OCI-LY7 (cell line): ENCODE measurements around the gene PDLIM1. TPM values are rescaled to one million over a fixed set of nuclear protein-coding genes. Genes with fewer than 3 reads are reported as not detected.

Experiments used
- BruUV-seq: library from RNA; stranded (reverse); fragments of 400-500 nt; replicated peaks from 2 replicates; lab custom pipeline; 2021; lab: Mats Ljungman, UMichigan
- CTCF ChIA-PET: fragments of 300-600 bp; sonication (Branson Sonifier 250); formaldehyde crosslinking; loops from one replicate; lab custom pipeline; 2022; ENCODE audit warnings: antibody characterized with exemption; ENCODE audit not compliant: unreplicated experiment; lab: Charles Lee
- POLR2A ChIA-PET: fragments of 300-600 bp; sonication (Branson Sonifier 250); formaldehyde crosslinking; loops from one replicate; lab custom pipeline; 2022; ENCODE audit warnings: antibody characterized with exemption; lab: Charles Lee
- DNase-seq: peaks from one replicate; pipeline ENCODE4 v3.0.0-alpha.2; 2015; ENCODE audit warnings: low spot score
- H2AFZ ChIP-seq: fragments of 200-600 bp; sonication (generic), shearing (Covaris generic); 2 replicates; pipeline ENCODE4 v1.6.1; 2014; ENCODE audit warnings: mild to moderate bottlenecking, antibody characterized with exemption, low read length, moderate library complexity
- H3K27ac ChIP-seq: fragments of 200-600 bp; sonication (generic); 2 replicates; pipeline ENCODE4 v1.5.1; 2014; ENCODE audit warnings: mixed run types, low read depth, mild to moderate bottlenecking, moderate library complexity, low read length, inconsistent platforms; ENCODE audit not compliant: poor library complexity, severe bottlenecking
- H3K36me3 ChIP-seq: fragments of 200-600 bp; sonication (generic); 2 replicates; pipeline ENCODE4 v1.6.1; 2014; ENCODE audit warnings: mild to moderate bottlenecking, antibody characterized with exemption, low read length, moderate library complexity, mixed read lengths; ENCODE audit not compliant: insufficient read depth
- H3K4me1 ChIP-seq: fragments of 200-600 bp; sonication (generic); 2 replicates; pipeline ENCODE4 v1.5.1; 2014; ENCODE audit warnings: mild to moderate bottlenecking, low read length; ENCODE audit not compliant: insufficient read depth, poor library complexity, severe bottlenecking
- H3K4me2 ChIP-seq: fragments of 200-600 bp; sonication (generic); 2 replicates; pipeline ENCODE4 v1.6.1; 2014; ENCODE audit warnings: mild to moderate bottlenecking, low read length
- H3K4me3 ChIP-seq: fragments of 200-600 bp; sonication (generic); 2 replicates; pipeline ENCODE4 v1.5.1; 2014; ENCODE audit warnings: mild to moderate bottlenecking, low read depth, low read length; ENCODE audit not compliant: poor library complexity, severe bottlenecking
- H3K79me2 ChIP-seq: fragments of 200-600 bp; sonication (generic); 2 replicates; pipeline ENCODE4 v1.6.1; 2016; ENCODE audit warnings: low read depth, mild to moderate bottlenecking, low read length, moderate library complexity, mixed read lengths; ENCODE audit not compliant: insufficient read depth
- H3K9me2 ChIP-seq: fragments of 200-600 bp; sonication (generic); 2 replicates; pipeline ENCODE4 v1.6.1; 2016; ENCODE audit warnings: mild to moderate bottlenecking, low read length, mixed read lengths; ENCODE audit not compliant: insufficient read depth
- H3K9me3 ChIP-seq: fragments of 200-600 bp; sonication (generic); 2 replicates; pipeline ENCODE4 v1.6.1; 2014; ENCODE audit warnings: mild to moderate bottlenecking, mixed run types, low read length, mixed read lengths
- H4K20me1 ChIP-seq: fragments of 200-600 bp; sonication (generic); 2 replicates; pipeline ENCODE4 v1.6.1; 2014; ENCODE audit warnings: mild to moderate bottlenecking, antibody characterized with exemption, low read length, moderate library complexity, mixed read lengths; ENCODE audit not compliant: insufficient read depth
- EZH2phosphoT487 ChIP-seq: fragments of 200-600 bp; sonication (generic); IDR thresholded peaks from 2 replicates; pipeline ENCODE4 v1.6.1; 2018; ENCODE audit warnings: low read depth, borderline replicate concordance, mild to moderate bottlenecking, mixed run types, antibody characterized with exemption, low read length, moderate library complexity, mixed read lengths
- intact Hi-C: fragments of 100-400 bp; cut with micrococcal nuclease; formaldehyde crosslinking; loops from one replicate; pipeline ENCODE4 v1.10.0; 2022; ENCODE audit not compliant: unreplicated experiment
- total RNA-seq, 2 experiments: library from RNA; depleted of rRNA in 1 of 2; stranded (reverse); fragments of >200 nt in 1 of 2; shearing (Covaris generic) in 1 of 2; gene quantifications; 2 replicates each; pipeline ENCODE4 v1.2.3, GENCODE V29; 2014 to 2022
- TF ChIP-seq, protein P1 (sequence below): fragments of 200-600 bp; sonication (generic); conservative IDR thresholded peaks from 2 replicates; pipeline ENCODE4 v1.5.1; 2014; ENCODE audit warnings: mild to moderate bottlenecking, antibody characterized with exemption, low read length, moderate library complexity, mixed read lengths

The PDLIM1 gene
- total RNA-seq, 2 experiments from 2014 or later, result 22.3 to 105 TPM

DNA sequence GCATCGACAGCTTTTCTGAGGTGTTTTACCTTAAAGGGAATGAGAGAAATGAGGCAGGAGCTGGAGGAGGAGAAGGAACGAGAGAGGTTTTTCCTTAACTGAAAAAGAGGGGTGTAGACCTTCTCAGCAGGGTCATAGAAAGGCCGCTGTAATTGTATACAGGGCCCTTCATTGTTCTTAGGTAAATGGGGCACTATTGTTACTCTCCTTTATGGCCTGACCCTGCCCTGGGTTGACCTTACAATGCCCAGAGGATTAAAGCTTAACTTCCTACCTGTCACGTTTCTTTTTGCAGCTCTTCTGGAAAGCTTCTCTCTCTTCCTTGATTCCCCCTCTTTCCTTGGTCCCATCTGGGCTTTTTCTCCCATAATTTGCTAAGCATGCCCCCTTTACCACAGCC is 13.7 kb upstream of the PDLIM1 start:
- TF ChIP-seq, protein P1, sequence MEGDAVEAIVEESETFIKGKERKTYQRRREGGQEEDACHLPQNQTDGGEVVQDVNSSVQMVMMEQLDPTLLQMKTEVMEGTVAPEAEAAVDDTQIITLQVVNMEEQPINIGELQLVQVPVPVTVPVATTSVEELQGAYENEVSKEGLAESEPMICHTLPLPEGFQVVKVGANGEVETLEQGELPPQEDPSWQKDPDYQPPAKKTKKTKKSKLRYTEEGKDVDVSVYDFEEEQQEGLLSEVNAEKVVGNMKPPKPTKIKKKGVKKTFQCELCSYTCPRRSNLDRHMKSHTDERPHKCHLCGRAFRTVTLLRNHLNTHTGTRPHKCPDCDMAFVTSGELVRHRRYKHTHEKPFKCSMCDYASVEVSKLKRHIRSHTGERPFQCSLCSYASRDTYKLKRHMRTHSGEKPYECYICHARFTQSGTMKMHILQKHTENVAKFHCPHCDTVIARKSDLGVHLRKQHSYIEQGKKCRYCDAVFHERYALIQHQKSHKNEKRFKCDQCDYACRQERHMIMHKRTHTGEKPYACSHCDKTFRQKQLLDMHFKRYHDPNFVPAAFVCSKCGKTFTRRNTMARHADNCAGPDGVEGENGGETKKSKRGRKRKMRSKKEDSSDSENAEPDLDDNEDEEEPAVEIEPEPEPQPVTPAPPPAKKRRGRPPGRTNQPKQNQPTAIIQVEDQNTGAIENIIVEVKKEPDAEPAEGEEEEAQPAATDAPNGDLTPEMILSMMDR, result no peak
- TF ChIP-seq EZH2phosphoT487, result no peak
- Histone ChIP-seq H3K4me1 (no peaks in the 10 kb centered on the region), H2AFZ (no peak overlapping the region), H3K9me3 (no peaks in the 10 kb centered on the region), H4K20me1 (no peaks in the 10 kb centered on the region), H3K27ac (no peak overlapping the region), H3K4me3 (no peak overlapping the region), H3K9me2 (no peaks in the 10 kb centered on the region), H3K36me3 (no peaks in the 10 kb centered on the region), H3K4me2 (no peak overlapping the region), H3K79me2 (no peaks in the 10 kb centered on the region)
- intact Hi-C loops, result no loop called here
- DNase-seq, result no peak
- ChIA-PET CTCF (no interaction called here), POLR2A (interaction anchor here (0.6 kb wide), 2 partner anchors 49 to 1257 kb away, joined by 3 to 5 read pairs; no protein-coding TSS in a partner anchor)
- no TSS peak for BruUV-seq

DNA sequence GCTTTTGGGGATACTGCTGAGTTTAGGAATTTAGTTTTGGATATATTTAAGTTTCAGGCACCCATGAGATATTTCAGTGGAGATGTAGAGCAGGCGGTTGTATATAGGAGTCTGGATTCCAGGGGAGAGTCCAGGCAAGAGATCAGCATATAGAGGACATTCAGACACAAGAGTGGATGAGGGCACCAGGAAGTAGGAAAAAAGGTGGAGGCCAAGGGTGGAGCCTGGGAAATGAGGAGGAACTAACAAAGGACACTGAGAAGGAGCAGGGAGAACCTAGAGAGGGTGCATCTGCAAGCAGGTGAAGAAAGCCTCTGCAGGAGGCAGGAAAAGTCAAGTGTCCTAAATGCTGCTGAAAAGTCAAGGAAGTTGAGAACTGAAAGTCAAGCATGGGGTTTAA is 13.1 kb upstream of the PDLIM1 start:
- POLR2A ChIA-PET, result no interaction called here
- no peaks in the 10 kb centered on the region for H4K20me1 ChIP-seq
- DNase-seq, result no peak
- H3K9me3 ChIP-seq, result no peaks in the 10 kb centered on the region
- H3K9me2 ChIP-seq, result no peaks in the 10 kb centered on the region
- H2AFZ ChIP-seq, result no peak overlapping the region
- H3K27ac ChIP-seq, result no peak overlapping the region
- no peaks in the 10 kb centered on the region for H3K36me3 ChIP-seq
- TF ChIP-seq, protein P1, result no peak
- no peak for TF ChIP-seq EZH2phosphoT487
- no TSS peak for BruUV-seq
- no peak overlapping the region for H3K4me3 ChIP-seq
- no peak overlapping the region for H3K4me2 ChIP-seq
- CTCF ChIA-PET, result no interaction called here
- no peaks in the 10 kb centered on the region for H3K79me2 ChIP-seq
- H3K4me1 ChIP-seq, result no peaks in the 10 kb centered on the region
- intact Hi-C loops, result no loop called here

DNA sequence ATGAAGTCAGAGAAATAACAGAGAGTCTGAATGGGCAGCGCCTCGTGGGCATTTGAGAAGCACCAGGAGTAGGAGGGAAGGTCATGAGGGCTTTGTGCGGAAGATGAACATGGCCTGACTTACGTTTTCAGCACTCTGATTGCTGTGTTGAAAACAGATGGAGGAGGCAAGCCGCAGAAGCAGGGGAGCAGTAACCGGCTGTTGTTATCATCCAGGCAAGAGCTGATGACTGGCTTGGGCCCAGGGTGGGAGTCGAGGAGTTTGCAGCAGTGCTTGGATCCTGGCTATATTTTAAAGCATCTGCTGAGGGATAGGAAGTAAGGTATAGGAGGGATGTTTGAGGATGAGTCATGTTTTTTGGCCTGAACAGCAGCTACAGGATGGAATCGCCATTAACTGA is 12.7 kb upstream of the PDLIM1 start:
- intact Hi-C loops, result no loop called here
- Histone ChIP-seq H3K27ac (no peak overlapping the region), H3K36me3 (no peaks in the 10 kb centered on the region), H4K20me1 (no peaks in the 10 kb centered on the region), H3K4me2 (no peak overlapping the region), H3K4me3 (no peak overlapping the region), H3K79me2 (no peaks in the 10 kb centered on the region), H3K9me3 (no peaks in the 10 kb centered on the region), H3K4me1 (no peaks in the 10 kb centered on the region), H2AFZ (no peak overlapping the region), H3K9me2 (no peaks in the 10 kb centered on the region)
- POLR2A ChIA-PET, result interaction anchor here (0.8 kb wide), 1 partner anchor 9 kb away, joined by 4 read pairs; no protein-coding TSS in a partner anchor
- no TSS peak for BruUV-seq
- DNase-seq, result no peak
- CTCF ChIA-PET, result no interaction called here
- TF ChIP-seq, protein P1, result no peak
- no peak for TF ChIP-seq EZH2phosphoT487
